KG1 (cell line): ENCODE data around the gene STX16.

Experiments
- DNase-seq: peaks from one replicate; lab custom pipeline; 2025; lab: John Stamatoyannopoulos, UW

Gene STX16

DNA sequence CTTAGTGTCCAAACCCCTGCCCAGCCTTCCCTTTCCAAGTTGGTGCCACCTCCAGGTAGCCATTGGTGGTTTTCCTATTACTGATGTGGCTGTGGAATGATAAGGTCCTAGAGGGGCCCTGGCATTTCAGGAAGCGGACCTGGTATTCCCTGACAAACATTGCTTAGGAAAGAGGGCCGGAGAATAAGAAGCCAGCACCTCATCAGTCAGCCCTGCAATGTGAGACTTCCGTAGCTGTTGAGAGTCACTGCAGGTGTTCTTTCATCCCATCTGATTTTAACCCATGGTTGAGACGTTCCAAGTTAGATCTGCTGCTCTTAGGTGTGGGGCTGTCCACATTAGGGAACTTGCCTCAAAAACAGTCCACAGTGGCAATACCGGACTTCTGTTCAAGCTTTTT, 26.7 kb downstream of the STX16 start:
- no peak for DNase-seq

DNA sequence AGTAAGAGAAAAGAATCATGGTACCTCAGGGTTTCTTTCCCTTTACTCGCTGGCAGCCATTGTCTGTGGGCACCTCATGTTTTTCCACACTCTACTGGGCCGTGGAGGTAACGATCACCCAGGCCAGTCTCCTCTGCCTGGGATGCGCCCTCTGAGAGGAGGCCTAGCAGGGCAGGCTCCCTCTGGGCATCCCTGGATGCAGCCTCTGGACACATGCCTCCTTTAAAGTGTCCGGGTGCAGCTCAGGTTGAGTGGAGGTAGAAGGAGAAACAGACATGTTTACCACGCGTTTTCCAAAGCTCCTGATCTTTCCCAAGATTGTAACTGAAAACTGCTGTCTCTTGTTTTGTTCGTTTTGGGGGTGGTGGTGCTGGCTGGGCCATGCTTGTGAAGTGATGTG, 27.7 kb downstream of the STX16 start:
- no peak for DNase-seq

DNA sequence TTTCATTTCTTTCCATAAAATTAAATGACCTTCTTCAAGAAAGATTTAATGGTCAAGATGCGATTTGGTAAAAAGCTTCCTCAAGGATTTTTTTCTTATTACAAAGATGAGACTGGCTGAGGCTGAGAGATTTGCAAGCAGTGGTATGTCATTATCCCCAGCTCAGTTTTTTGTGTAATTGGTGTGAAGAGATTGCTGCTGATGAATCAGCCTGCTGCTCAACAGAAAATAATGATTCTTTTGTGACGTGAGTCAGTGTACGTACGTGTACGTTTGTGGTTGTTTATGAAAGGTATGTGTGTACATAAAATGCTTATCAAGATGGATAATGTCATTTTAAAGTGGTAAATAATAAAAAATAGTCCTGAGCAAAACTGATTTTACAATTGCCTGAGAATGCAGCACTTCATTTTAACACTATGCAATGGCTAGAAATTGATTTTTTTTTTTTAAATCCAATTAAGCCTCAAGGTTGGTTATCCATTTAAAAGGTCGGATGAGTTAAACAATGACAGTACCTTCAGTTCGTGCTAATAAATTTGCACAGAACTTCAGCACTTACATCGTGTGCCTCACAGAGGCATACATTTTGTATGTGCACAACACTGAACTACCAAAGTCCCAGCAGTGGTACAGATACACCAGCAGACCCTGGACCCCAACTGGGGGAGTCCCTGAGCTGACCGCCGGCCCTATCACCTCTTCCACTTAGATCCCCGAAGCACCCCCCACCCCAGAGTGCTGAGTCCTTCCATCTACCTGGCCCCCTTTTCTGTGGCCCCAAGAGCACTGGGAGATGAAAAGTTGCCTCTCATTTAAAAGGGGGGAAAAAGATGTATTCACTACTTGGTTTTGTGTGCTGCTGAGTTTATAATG, 31.8 kb downstream of the STX16 start:
- no peak for DNase-seq

DNA sequence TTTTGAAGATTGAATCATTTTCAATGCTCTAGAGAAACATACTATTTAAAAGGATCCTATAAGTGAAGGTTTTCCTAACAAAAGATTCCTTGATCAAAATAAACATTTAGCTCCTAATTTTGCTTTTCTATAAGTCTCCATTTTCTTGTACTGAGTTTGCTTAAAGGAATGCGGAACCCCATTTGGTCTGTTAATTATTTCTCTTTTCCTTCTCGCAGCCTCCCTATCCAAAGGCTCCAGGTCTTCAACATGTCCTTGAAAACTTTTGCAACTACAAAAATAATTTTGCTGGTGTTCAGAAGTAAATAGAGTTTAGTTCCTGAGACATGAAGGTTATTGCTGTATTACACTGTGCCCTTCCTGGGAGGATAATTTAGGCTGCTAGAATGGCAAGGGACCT, 33.2 kb downstream of the STX16 start:
- no peak for DNase-seq

DNA sequence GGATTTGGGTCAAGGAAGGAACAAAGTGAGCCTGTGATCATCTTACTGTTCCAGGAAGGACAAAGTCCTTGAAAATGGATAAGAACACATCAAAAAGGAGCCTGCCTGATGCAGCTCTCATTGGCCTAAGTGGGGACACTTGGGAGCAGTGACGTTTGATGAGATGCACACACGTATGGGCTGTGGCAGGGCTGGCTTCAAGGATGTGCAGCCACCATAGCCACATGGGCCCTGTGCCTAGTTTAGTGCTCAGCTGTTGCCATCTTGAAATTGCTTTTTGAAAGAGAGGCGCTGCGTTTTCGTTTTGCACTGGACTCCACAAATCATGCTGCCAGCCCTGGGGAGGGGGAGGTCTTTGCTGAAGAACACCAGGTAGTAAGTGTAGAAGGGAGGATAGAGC, 34.9 kb downstream of the STX16 start:
- no peak for DNase-seq

- DNase-seq: no peak
These were observed 37.3 kb downstream of the STX16 start for GRCh38 chr20:58688414-58688813.

- no peak for DNase-seq
These were observed 37.8 kb downstream of the STX16 start for GRCh38 chr20:58688840-58689239.

- DNase-seq: no peak
These were observed 39.5 kb downstream of the STX16 start for GRCh38 chr20:58690396-58691135.

- no peak for DNase-seq
These were observed 40.9 kb downstream of the STX16 start for GRCh38 chr20:58691773-58692578.

GRCh38 chr20:58692579-58693225, 41.6 kb downstream of the STX16 start, which contains the start of gene NPEPL1:
Gene NPEPL1 (plus strand): TSS chr20:58692800. CDS start chr20:58692901, 101 bp downstream.
- DNase-seq: no peak

DNA sequence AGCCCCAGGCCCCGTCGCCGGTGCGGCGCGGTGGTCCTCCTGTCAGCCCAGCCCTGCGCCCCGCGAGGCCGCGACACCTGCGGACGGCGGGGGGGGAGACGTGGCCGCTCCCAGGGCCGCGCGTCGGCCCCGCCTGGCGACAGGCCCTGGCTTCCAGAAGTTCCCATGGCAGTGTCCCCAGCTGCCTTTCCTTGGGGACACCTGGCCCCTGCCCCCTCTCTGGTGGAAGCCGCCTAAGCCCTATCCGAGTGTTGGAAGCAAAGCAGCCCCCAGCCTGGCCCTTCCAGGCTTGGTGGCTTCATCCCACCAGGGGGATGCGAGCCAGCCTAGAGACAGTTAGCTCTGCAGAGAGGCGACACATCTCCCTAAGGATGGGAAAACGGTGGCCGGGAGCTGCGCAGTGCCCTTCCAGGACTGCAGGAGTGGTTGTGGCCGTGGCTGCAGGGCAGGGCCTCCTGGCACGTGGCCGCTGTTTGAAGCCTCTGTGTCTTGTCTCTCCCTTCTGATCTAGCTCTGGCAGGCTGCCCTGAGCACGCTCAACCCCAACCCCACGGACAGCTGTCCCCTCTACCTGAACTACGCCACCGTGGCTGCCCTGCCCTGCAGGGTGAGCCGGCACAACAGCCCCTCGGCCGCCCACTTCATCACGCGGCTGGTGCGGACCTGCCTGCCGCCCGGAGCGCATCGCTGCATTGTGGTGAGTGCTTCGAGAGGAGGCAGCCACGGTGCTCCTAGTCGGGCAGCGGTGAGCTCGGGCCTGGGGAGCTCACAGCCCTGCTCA, 42.3 kb downstream of the STX16 start:
- DNase-seq: no peak

GRCh38 chr20:58694241-58695083, 43.4 kb downstream of the STX16 start:
- no peak for DNase-seq

- no peak for DNase-seq
These were observed 44.1 kb downstream of the STX16 start for GRCh38 chr20:58695084-58695722.

- DNase-seq: no peak
These were observed 44.9 kb downstream of the STX16 start for GRCh38 chr20:58695895-58696375.

DNA sequence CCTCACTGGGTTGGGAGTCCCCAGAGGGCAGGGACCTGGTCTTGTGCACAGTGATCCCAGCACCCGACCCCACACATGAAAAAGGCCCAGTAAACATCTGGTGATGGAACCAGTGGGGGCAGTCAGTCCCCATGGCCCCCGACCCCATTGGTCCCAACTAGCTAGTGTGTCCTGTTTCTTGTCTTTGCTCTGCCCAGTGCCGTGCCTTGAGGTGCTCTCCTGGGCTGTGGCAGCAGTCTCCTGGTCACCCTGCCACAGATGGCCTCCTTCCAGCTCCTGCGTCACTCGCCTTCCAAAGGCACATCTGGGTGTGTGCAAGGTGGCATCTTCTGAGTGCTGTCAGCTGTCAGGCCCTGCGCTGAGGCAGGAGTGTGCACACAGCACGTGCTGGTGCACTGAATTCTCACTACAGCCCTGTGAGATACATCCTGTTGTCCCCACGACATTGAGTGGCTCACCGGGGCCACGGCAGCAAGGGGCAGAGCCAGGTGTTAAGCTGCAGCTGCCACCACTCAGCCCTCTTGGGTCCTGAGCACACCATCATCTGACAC, 45.4 kb downstream of the STX16 start:
- DNase-seq: no peak

- DNase-seq: no peak
These were observed 46.3 kb downstream of the STX16 start for GRCh38 chr20:58697201-58697866.

- DNase-seq: no peak
These were observed 47.0 kb downstream of the STX16 start for GRCh38 chr20:58697867-58698703.
